Measurements from ENCODE around the gene PHTF2.

DNA sequence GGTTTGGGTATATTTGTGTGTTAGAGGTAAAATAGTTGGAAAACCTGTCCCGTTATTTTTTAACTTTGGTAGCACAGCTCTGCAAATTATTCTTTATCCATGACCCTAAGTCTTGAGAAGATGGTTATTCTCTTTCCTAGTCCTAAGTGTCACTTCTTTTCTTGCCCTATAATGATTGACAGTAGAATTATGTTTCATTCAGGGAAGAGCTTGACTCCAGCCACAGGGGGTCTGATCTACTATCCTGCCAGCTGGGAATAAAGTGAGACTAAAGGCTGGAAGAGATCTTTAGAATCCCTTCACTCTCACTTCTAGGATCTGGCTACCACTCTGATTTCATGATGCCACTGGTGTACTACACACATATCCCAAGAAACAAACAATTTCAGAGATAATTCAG is 90.4 kb downstream of the PHTF2 start:
- TF ChIP-seq, protein P1, sequence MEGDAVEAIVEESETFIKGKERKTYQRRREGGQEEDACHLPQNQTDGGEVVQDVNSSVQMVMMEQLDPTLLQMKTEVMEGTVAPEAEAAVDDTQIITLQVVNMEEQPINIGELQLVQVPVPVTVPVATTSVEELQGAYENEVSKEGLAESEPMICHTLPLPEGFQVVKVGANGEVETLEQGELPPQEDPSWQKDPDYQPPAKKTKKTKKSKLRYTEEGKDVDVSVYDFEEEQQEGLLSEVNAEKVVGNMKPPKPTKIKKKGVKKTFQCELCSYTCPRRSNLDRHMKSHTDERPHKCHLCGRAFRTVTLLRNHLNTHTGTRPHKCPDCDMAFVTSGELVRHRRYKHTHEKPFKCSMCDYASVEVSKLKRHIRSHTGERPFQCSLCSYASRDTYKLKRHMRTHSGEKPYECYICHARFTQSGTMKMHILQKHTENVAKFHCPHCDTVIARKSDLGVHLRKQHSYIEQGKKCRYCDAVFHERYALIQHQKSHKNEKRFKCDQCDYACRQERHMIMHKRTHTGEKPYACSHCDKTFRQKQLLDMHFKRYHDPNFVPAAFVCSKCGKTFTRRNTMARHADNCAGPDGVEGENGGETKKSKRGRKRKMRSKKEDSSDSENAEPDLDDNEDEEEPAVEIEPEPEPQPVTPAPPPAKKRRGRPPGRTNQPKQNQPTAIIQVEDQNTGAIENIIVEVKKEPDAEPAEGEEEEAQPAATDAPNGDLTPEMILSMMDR (optimal IDR thresholded peaks at IDR 0.05 in 1 of 3, IDR thresholded peaks at IDR 0.05 in 1 of 3, conservative IDR thresholded peaks at IDR 0.05 in 1 of 3; ENCODE audit: extremely low read depth in 1 of 3, insufficient read depth in 2 of 3, low read length in 3 of 3) = no peak
- TF ChIP-seq EZH2 (IDR thresholded peaks at IDR 0.05; ENCODE audit: low read length) = no peak
